NCI-H524 (cell line): Measurements from ENCODE around the gene VWA5B1.

ENCODE experiments used
- DNase-seq, 2 experiments: peaks; one replicate each; lab custom pipeline; 2025; lab: John Stamatoyannopoulos, UW

VWA5B1 gene

DNA sequence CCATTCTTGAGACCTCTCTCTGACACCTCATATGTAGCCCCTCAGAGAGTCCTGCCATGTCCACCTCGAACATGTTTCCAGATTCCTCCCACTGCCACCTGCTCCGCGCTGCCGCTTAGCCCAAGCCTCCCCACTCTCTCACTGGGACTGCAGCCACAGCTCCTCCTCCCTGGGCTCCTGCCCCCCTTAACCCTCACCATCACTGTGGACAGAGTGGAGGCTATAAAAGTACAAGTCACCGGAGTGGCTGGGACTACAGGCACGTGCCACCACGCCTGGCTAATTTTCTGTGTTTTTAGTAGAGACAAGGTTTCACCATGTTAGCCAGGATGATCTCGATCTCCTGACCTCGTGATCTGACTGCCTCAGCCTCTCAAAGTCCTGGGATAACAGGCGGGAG, 77.0 kb downstream of the VWA5B1 start:
- no peak for DNase-seq

DNA sequence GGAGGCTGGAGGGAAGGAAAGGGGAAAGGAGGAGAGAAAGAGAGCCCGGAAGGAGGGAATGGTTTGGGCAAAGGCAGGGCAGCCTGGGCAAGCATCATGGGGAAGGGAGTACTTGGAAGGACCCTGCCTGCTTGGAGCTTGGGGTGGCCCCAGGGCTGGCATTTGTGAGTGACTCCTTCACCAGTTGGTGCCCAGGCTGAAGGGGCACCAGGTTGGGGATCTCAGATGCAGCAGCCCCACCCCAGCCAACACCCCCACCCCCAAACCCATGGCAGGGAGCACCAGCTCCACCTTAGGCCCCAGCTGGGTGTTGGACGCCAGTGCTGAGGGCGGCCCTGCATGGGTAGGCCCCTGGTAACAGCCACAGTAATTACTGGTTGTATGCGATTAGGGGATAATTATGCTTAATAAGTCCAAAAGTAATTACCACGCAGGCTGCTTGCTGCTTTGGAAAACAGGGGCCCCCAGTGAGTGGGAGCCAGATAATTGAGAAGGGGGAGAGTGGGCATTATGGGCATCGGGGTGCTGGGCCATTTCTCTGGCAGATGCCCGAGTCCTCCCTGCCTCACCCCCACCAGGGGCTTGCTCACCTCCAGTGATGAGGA, 78.3 kb downstream of the VWA5B1 start:
- DNase-seq = no peak

DNA sequence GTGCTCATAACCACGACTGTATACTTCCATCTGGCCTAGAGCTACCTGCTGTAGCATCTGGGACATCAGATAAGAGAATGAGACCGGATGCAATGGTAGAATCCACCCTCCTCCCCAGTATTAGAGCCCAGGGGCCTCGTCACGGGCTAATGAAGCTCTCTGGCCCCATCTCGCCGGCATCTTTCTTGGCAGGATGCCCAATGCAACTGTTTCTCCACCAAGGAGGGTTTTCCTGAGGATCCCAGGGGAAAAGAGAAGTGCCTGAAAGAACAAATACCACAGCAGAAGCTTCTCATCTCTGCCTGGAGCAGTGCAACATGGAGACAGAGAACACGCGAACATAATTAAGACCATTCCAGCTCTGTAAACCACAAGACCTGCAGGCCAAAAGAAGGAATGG, 80.0 kb downstream of the VWA5B1 start:
- peak; percentile 70 to 85 for DNase-seq

DNA sequence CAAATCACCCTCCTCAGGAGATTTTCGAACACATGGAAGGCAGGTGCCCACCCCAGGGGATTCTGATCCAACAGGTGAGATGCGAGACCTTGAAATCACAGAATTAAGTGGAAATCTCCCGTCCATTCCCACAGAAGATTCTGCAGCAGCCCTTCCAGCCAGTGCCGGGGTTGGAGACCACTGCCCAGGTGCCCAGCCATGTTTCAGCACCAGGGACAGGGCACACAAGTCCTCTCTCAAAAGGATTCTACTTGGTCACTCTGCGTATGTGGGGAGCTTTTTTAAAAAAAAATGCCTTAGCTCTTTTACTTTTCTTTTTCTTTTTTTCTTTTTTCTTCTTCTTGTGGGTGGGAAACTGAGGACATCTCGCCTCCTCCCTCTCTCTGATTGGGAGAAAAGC, 80.7 kb downstream of the VWA5B1 start:
- no peak for DNase-seq

DNA sequence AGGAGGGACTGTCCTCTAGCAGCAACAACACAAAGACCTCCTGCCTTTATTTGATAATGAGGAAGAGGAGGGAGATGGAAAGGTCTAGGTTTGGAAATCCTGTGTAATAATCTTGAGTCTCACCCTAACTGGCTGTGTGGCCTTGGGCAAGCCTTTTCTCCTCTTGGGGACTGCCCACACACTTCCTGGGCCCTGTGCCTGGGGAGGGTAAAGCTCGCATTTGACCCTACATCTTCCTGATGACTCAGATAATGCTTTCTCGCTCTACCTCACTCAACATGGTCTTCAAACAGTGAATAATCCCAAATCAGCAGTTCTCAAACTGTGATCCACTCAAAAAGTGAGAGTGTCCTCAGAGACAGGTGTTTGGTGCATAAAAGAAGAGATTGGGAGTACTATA, 81.2 kb downstream of the VWA5B1 start:
- DNase-seq = no peak

DNA sequence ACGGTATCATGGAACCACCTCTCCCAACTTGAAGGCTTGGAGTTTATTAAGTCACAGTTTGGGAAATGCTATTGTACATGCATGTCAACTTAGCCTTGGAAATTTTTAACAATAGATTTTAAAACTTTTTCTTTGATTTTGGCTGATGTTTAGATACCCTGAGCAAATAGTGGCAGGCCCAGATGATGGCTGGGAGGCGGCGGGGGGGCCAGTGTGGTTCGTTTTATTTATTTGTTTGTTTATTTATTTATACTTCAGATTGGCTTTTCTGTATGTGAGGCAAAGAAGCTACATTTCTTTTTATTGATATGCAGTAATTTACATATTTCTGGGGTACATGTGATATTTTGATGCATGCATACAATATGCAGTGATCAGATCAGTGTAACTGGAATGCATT, 82.0 kb downstream of the VWA5B1 start:
- DNase-seq = no peak

DNA sequence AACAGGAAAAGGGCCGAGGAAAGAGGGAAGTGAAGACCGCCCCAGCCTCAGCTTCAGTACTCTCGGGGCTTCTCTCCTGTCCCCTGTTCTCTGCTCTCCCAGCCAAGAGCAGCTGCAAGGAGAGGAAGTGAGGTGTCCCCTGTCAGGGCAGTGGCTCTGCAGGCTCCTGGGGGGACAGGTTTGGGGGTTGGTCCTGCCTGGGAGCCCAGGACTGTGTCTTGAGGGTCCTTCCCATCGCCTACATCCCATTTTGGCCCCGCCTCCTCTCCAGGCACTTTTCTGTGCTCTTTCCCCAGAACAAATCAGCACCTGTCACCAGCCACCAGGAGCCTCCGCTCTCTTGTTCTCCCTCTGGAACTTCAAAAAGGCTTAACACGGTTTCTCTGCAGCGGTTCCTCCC, 82.6 kb downstream of the VWA5B1 start:
- DNase-seq = peak in 1 of 2 experiments; percentile 33

DNA sequence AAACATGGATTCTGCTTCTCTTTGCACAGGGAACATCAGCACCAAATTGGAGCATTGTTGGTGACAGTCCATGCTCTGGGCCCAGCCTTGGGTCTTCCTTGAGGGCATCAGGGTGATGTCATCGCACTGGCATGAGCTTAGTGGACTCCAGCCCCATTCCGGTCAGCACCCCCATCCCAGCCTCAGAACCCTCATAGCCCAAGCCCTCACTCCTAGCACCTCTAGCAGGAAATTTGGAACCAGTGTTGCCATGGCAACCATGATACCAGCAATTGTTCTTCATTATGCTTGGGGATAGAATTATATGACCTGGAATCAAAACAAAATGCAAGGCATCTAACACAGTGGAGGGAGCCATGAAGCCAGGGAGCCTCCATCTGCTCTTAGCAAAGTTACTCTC, 83.1 kb downstream of the VWA5B1 start:
- peak in 1 of 2 experiments; percentile 25 for DNase-seq

DNA sequence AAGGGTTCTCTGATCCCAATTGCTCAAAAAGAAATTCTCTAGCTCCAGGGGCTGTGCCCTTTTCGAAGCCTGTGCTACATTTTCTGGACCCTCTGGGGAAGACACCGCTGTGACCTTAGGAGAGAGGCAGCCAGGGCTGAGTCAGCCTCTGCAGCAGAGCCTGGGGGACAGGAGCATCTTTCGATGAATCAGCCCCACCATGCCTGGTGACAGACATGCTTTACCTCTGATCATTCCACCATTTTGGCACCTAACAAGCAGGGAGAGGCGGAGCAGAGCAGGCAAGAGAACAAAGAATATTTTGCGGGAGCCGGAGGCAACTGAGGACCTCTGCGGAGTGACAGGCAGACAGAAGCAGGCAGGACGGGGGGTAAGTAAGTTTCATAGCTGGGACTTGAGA, 84.9 kb downstream of the VWA5B1 start:
- DNase-seq = no peak

DNA sequence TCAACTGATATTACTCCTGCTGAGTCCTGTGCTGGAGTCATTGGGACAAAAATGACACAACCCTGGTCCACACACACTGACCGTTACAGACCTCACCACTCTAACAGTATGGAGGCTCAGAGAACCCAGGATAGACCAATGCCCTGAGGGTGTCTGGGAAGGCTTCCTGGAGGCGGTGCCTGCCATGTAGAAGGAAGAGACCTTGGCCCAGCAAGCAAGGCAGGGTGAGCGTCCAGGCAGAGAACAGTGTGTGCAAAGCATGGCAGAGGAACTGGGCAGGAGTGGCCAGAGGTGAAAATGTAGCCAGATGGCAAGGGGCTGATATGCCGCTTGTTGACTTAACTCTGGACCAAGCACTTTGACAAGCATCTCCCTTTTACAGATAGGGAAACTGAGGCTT, 85.5 kb downstream of the VWA5B1 start:
- DNase-seq = no peak

GRCh38 chr1:20376880-20377494, 86.3 kb downstream of the VWA5B1 start:
- DNase-seq = peak in 1 of 2 experiments; percentile 60

DNA sequence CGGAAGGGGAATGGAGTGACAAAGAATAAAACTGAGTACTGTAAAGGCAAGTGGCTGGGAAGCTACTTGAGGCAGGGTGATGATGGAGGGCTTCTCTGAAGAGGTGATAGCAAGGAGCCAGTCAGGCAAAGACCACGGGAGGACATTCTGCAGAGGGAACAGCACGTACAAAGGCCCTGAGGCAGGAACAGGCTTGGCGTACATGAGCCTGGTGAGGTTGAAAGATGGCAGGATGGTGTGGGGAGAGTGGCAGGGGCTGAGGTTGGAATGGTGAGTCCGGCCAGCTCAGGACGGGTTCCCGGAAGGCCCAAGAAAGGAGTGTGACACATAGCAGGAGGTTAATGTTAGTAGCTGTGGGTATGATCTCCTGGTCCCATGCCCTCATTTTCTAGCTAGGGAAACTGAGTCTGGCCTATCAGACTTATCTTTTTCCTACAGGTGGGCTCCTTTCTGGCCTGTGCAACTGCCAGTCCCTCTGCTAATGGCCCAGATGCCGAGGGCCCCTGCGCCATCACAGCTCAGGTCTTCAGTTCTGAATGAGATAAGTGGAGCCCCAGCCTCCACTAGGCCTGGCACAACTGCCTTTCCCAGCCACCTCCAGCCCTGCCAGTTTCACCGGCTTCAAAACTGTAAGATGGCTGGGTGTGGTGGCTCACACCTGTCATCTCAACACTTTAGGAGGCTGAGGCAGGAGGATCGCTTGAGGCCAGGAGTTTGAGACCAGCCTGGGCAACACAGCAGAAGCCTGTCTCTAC, 87.0 kb downstream of the VWA5B1 start:
- DNase-seq = no peak

DNA sequence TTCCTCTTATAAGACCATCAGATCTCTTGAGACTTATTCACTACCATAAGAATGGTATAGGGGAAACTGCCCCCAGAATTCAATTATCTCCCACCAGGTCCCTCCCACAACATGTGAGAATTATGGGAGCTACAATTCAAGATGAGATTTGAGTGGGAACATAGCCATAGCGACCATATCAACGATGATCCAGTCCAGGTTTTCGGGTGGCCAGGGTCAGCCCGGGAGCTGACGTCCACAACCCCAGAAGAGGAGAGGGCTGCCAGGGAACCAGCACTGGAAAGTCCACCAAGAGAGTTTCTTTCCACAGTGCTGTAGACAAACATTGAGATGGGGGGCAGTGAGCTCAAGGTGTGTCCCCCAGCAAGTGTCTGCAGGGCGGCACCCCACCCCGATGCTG, 88.4 kb downstream of the VWA5B1 start:
- DNase-seq = no peak

- no peak for DNase-seq
These were observed 89.5 kb downstream of the VWA5B1 start for GRCh38 chr1:20380175-20380574.

DNA sequence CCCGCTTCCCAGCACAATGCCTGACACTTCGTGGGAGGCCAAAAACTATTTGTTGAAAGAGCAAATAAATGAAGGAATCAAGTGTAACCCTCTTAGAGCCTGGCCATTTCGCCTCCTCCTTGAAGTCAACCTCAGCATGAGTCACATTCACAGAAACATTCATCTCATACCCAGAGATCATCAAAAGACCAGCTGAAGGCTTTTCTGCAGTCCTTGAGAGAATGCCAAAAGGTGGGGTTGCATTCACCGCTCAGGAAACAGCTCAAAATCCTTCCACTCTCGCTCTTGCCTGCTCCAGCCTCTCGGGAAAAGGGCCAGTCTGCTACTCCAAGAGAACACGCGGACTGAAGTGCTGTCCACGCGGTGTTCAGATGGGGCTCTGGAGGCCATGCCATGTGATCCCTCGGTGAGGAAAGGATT, 90.0 kb downstream of the VWA5B1 start:
- peak in 1 of 2 experiments; percentile 14 for DNase-seq

- no peak for DNase-seq
These were observed 90.5 kb downstream of the VWA5B1 start for GRCh38 chr1:20381045-20381641.

DNA sequence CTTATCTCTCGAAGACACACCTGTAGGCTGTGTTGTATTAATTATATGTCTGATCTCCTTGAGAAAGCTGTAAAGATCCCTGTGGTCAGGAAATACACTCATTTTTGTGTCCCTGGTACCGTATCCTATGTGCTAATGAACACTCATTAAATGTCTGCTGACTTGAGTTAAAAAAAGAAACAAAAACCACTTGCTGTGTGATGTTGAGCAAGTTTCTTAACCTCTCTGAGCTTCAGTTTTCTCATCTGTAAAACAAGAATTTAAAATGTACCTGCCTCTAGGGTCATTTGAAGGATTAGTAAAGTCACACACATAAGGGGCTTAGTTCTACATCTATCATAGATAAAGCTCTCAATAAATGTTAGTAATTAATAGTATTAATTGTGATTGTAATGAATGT, 91.3 kb downstream of the VWA5B1 start:
- no peak for DNase-seq

DNA sequence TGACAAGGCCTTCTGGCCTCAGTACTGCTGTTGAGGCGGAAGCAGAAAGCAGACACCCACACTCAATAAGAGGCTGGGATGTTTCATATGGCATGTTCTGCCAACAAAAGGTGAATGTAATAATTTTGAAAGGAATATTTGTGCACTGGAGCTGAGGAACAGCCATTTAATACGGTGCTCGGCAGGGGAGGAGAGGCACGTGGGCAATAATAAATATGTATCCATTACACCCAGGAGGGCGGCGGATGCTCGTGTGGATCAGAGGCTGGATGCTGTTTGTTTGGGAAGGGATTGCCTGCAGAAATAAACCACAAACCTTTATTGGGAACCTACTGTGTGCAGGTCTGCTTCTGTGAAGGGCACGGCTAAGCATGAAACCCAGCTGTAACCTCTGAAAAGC, 92.0 kb downstream of the VWA5B1 start:
- no peak for DNase-seq

GRCh38 chr1:20383631-20384030, 93.0 kb downstream of the VWA5B1 start:
- no peak for DNase-seq

DNA sequence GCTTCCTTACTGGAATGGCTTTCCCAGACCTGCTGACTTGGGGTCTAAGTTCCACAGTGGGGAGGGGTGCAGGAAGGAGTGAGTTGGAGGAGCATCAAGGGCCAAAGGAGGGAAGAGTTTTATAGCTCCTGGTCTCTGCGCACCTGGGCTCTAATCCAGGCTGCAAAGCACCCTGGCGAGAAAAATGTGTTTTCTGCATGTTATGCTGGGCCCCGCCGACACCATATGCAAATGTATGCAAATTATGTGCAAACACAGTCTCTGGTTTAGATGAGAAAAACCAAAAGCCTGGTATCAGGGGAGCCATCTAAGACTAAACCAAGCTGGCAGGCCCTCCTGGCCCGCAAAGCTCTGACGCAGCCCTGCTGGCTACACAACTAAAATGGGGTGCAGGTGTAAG, 95.0 kb downstream of the VWA5B1 start:
- no peak for DNase-seq

- DNase-seq = peak; percentile 95 to 96
These were observed 95.8 kb downstream of the VWA5B1 start for GRCh38 chr1:20386323-20387081.

DNA sequence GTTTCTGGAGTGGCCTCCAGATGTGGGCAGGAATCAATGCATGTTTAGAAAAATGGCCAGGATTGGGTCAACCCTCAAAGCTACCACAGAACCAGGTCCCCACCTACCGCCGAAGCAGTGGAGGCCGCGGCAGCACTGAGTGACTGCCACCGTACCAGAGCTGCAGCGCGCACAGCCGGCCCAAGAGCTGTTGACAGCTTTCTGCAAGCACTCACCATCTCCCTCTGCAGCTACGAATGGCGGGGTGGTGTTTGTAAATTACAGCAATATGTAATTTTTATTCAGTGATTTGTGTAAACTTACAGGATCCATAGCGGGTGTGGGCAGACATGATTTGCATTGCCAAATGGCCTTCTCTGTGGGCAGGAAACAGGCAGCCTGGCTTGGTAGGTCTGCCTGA, 98.9 kb downstream of the VWA5B1 start:
- DNase-seq = no peak
